Bladder microvascular endothelial cell (primary cell): ENCODE data around the gene MALAT1. TPM values are rescaled to one million over a fixed set of nuclear protein-coding genes. Genes with fewer than 3 reads are reported as not detected.

Experiments used
- total RNA-seq: library from RNA; depleted of rRNA; stranded (reverse); fragments of >200 nt; gene quantifications from 2 replicates; pipeline ENCODE4 v1.2.3, GENCODE V29; 2014

MALAT1 gene
- 3,635 and 7,050 TPM in 2 replicates for total RNA-seq

GRCh38 chr11:65498977-65499712 is at the start of gene MALAT1:
Gene MALAT1 (plus strand): TSS chr11:65499045.

GRCh38 chr11:65524741-65525545 is 26.1 kb downstream of the MALAT1 start, which contains the start of gene SCYL1:
Gene SCYL1 (plus strand): TSS chr11:65525083. CDS start chr11:65525154, 71 bp downstream.

Other genes with a start within 250 kb of the MALAT1 start
- gene POLA2, start 237.1 kb upstream of the MALAT1 start, total RNA-seq = 6.2 and 7.7 TPM in 2 replicates
- gene CDC42EP2, start 184.2 kb upstream of the MALAT1 start, total RNA-seq = 7.1 and 8.7 TPM in 2 replicates
- gene DPF2, start 165.2 kb upstream of the MALAT1 start, total RNA-seq = 22.0 and 32.5 TPM in 2 replicates
- gene TIGD3, start 144.3 kb upstream of the MALAT1 start, total RNA-seq = under 0.01 and 0.13 TPM in 2 replicates
- gene SLC25A45, start 116.4 kb upstream of the MALAT1 start, total RNA-seq = 0.81 and 2.8 TPM in 2 replicates
- gene FRMD8, start 112.4 kb upstream of the MALAT1 start, total RNA-seq = 53.9 and 70.9 TPM in 2 replicates
- 59.3 and 170 TPM in 2 replicates for gene NEAT1, start 76.2 kb upstream of the MALAT1 start, total RNA-seq
- 49.2 and 56.6 TPM in 2 replicates for gene SCYL1, start 26.0 kb downstream of the MALAT1 start, total RNA-seq
- 17.5 and 79.4 TPM in 2 replicates for gene LTBP3, start 59.3 kb downstream of the MALAT1 start, total RNA-seq
- 28.6 and 32.1 TPM in 2 replicates for gene ZNRD2, start 71.4 kb downstream of the MALAT1 start, total RNA-seq
- 12.0 and 14.6 TPM in 2 replicates for gene FAM89B, start 73.5 kb downstream of the MALAT1 start, total RNA-seq
- 9.4 and 31.9 TPM in 2 replicates for gene EHBP1L1, start 77.0 kb downstream of the MALAT1 start, total RNA-seq
- gene KCNK7, start 96.8 kb downstream of the MALAT1 start, total RNA-seq = under 0.01 and 0.38 TPM in 2 replicates
- gene MAP3K11, start 115.2 kb downstream of the MALAT1 start, total RNA-seq = 78.5 and 130 TPM in 2 replicates
- 10.0 and 25.1 TPM in 2 replicates for gene PCNX3, start 116.7 kb downstream of the MALAT1 start, total RNA-seq
- 33.8 and 81.2 TPM in 2 replicates for gene SIPA1, start 139.1 kb downstream of the MALAT1 start, total RNA-seq
- gene RELA, start 163.9 kb downstream of the MALAT1 start, total RNA-seq = 13.0 and 26.4 TPM in 2 replicates
- gene KAT5, start 213.2 kb downstream of the MALAT1 start, total RNA-seq = 35.3 and 41.9 TPM in 2 replicates
- gene RNASEH2C, start 221.8 kb downstream of the MALAT1 start, total RNA-seq = 34.2 and 37.3 TPM in 2 replicates